Mesendoderm (in vitro differentiated cells): Measurements from ENCODE around the gene PITPNC1.
"Not testable (repeated sequence)": the region's sequence is repeated elsewhere in the genome, so short reads cannot be mapped to it uniquely, and the experiment has no call there.

Experiments
- DNase-seq: peaks from one replicate; pipeline ENCODE4 v3.0.0; 2013
- H2AK5ac ChIP-seq: 2 replicates; pipeline ENCODE4 v1.6.1; 2013; ENCODE audit warnings: low read length, inconsistent platforms
- H2BK120ac ChIP-seq: 2 replicates; pipeline ENCODE4 v1.6.1; 2013; ENCODE audit warnings: low read depth, mild to moderate bottlenecking, low read length, moderate library complexity, mixed read lengths
- H2BK15ac ChIP-seq: replicated peaks from 2 replicates; pipeline ENCODE4 v1.6.1; 2013; ENCODE audit warnings: low read depth, mild to moderate bottlenecking, moderate library complexity
- H2BK5ac ChIP-seq: 2 replicates; pipeline ENCODE4 v1.6.1; 2013; ENCODE audit warnings: low read length, inconsistent platforms
- H3K18ac ChIP-seq: 2 replicates; pipeline ENCODE4 v1.6.1; 2013; ENCODE audit warnings: mild to moderate bottlenecking, low read length, mixed read lengths
- H3K23ac ChIP-seq: one replicate; pipeline ENCODE4 v1.6.1; 2013; ENCODE audit warnings: low read length
- H3K27ac ChIP-seq: 2 replicates; pipeline ENCODE4 v1.5.1; 2013; ENCODE audit warnings: low read depth, mild to moderate bottlenecking, inconsistent platforms, low read length, moderate library complexity
- H3K27me3 ChIP-seq: 2 replicates; pipeline ENCODE4 v1.6.1; 2013; ENCODE audit warnings: low read length, control low read depth, mild to moderate bottlenecking, inconsistent platforms; ENCODE audit not compliant: insufficient read depth, poor library complexity
- H3K36me3 ChIP-seq: 2 replicates; pipeline ENCODE4 v1.6.1; 2013; ENCODE audit warnings: low read length, inconsistent platforms; ENCODE audit not compliant: control insufficient read depth, insufficient read depth
- H3K4ac ChIP-seq: one replicate; pipeline ENCODE4 v1.6.1; 2013; ENCODE audit warnings: low read depth, mild to moderate bottlenecking, low read length, moderate library complexity
- H3K4me1 ChIP-seq: 2 replicates; pipeline ENCODE4 v1.6.1; 2013; ENCODE audit warnings: low read depth, low read length, inconsistent platforms; ENCODE audit not compliant: control insufficient read depth
- H3K4me2 ChIP-seq: 2 replicates; pipeline ENCODE4 v1.6.1; 2013; ENCODE audit warnings: low read length
- H3K4me3 ChIP-seq: 2 replicates; pipeline ENCODE4 v1.5.1; 2013; ENCODE audit warnings: mild to moderate bottlenecking, low read length
- H3K56ac ChIP-seq: one replicate; pipeline ENCODE4 v1.6.1; 2013; ENCODE audit warnings: low read length
- H3K79me1 ChIP-seq: 2 replicates; pipeline ENCODE4 v1.6.1; 2013; ENCODE audit warnings: low read length, inconsistent platforms
- H3K79me2 ChIP-seq: 2 replicates; pipeline ENCODE4 v1.6.1; 2013; ENCODE audit warnings: mild to moderate bottlenecking, low read length; ENCODE audit not compliant: control insufficient read depth, insufficient read depth
- H3K9ac ChIP-seq: 2 replicates; pipeline ENCODE4 v1.6.1; 2013; ENCODE audit warnings: low read length, inconsistent platforms
- H4K5ac ChIP-seq: one replicate; pipeline ENCODE4 v1.6.1; 2013; ENCODE audit warnings: low read length
- H4K8ac ChIP-seq: one replicate; pipeline ENCODE4 v1.6.1; 2013; ENCODE audit warnings: low read depth, mild to moderate bottlenecking, control low read depth, low read length, moderate library complexity
- WGBS: extraction: QIAGEN DNeasy Blood & Tissue Kit; methylation state at CpG from one replicate; pipeline ENCODE4 v1.1.7; 2013; ENCODE audit warnings: low lambda C conversion rate, missing lambda C conversion rate; ENCODE audit not compliant: insufficient coverage; ENCODE audit errors: extremely low coverage; 5-methylcytosine and 5-hydroxymethylcytosine counted together

Gene PITPNC1

GRCh38 chr17:67388536-67388935, 11.5 kb downstream of the PITPNC1 start:
- H3K27ac ChIP-seq, H3K56ac ChIP-seq, H3K9ac ChIP-seq, H2AK5ac ChIP-seq, H2BK5ac ChIP-seq, H3K4me3 ChIP-seq, H3K18ac ChIP-seq, H3K4me2 ChIP-seq, H3K79me1 ChIP-seq, H2BK15ac ChIP-seq, H2BK120ac ChIP-seq, H4K5ac ChIP-seq, H3K4ac ChIP-seq, H3K4me1 ChIP-seq, H3K36me3 ChIP-seq, DNase-seq, H3K27me3 ChIP-seq, H4K8ac ChIP-seq, H3K23ac ChIP-seq: not testable (repeated sequence)
- no CpG with 5 or more reads among the region's 10 CpGs for WGBS
- H3K79me2 ChIP-seq: peaks cover 30% of the 10 kb centered on the region

DNA sequence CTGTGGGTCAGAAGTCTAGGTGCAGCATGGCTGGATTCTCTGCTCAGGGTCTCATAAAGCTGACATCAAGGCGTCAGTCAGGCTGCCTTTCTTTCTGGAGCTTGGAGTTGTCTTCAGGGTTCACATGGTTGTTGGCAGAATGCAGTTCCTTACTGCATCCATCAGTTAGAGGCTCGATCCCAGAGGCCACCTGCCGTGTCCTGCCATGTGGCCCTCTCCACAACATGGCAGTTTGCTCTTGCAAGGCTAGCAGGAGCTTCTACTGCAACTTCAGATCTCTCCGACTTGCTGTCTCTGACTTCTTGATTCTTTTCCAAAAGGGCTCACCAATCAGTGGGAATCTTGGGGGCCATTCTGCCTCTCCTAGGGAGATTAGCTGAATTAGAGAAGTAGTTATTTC, 11.9 kb downstream of the PITPNC1 start:
- H3K23ac ChIP-seq: peak overlapping the region; percentile 45
- H3K18ac ChIP-seq: no peak overlapping the region
- H3K27ac ChIP-seq: no peak overlapping the region
- no peak for DNase-seq
- no CpG with 5 or more reads among the region's 4 CpGs for WGBS
- no peak overlapping the region for H2BK5ac ChIP-seq
- no peak overlapping the region for H3K4ac ChIP-seq
- H2AK5ac ChIP-seq: no peak overlapping the region
- no peak overlapping the region for H3K4me2 ChIP-seq
- H3K36me3 ChIP-seq: no peaks in the 10 kb centered on the region
- H3K4me1 ChIP-seq: no peaks in the 10 kb centered on the region
- no peak overlapping the region for H2BK15ac ChIP-seq
- H3K56ac ChIP-seq: no peak overlapping the region
- no peak overlapping the region for H2BK120ac ChIP-seq
- peaks cover 30% of the 10 kb centered on the region for H3K79me2 ChIP-seq
- no peak overlapping the region for H4K8ac ChIP-seq
- H3K27me3 ChIP-seq: no peaks in the 10 kb centered on the region
- H3K79me1 ChIP-seq: peaks cover 4% of the 10 kb centered on the region
- H4K5ac ChIP-seq: no peak overlapping the region
- H3K9ac ChIP-seq: no peak overlapping the region
- H3K4me3 ChIP-seq: no peak overlapping the region

DNA sequence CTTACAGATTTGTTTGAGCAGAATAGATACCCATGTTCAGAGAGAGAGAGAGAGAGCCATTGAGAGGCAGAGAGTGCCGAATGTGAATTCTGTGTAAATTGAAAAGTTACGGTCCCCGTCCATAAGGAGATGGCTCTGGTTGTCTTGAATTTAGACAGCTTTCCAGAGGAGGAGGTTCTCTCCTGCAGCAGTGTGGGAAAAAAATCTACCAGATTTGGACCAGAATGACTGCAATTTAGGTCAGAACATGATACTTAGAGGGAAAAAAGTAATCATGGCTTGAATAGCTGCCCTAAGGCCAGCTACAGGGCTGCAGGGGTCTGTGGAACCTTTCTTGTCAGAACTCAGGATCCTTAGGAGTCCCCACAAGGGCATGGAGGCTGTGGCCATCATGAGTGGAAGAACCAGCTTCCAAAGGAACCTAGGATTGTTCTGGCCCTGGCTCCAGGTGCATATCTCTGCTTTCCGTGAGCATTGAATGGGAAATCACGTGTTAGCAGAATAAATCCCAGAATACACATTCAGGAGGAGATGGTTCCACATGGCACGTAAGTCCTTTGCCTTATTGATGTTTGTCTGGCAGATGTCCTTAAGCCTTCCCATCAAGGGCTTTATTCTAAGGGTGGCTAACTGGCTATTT, 13.0 kb downstream of the PITPNC1 start:
- H3K56ac ChIP-seq: no peak overlapping the region
- peaks cover 25% of the 10 kb centered on the region for H3K79me2 ChIP-seq

GRCh38 chr17:67390646-67391361, 13.7 kb downstream of the PITPNC1 start:
- no CpG with 5 or more reads among the region's 9 CpGs for WGBS

More for the DNA sequence above, 13.0 kb downstream of the PITPNC1 start:
- no peak overlapping the region for H4K5ac ChIP-seq
- no peak overlapping the region for H3K4me2 ChIP-seq
- H2BK5ac ChIP-seq: no peak overlapping the region
- no peak overlapping the region for H3K4ac ChIP-seq
- H3K23ac ChIP-seq: no peak overlapping the region
- H4K8ac ChIP-seq: no peak overlapping the region
- H3K4me1 ChIP-seq: no peaks in the 10 kb centered on the region
- peak; percentile 25 for DNase-seq
- H2BK120ac ChIP-seq: no peak overlapping the region
- no peak overlapping the region for H3K4me3 ChIP-seq
- no peaks in the 10 kb centered on the region for H3K36me3 ChIP-seq
- H2BK15ac ChIP-seq: no peak overlapping the region
- peaks cover 4% of the 10 kb centered on the region for H3K79me1 ChIP-seq
- no CpG with 5 or more reads among the region's 6 CpGs for WGBS
- no peak overlapping the region for H3K18ac ChIP-seq
- H2AK5ac ChIP-seq: no peak overlapping the region
- H3K9ac ChIP-seq: no peak overlapping the region
- no peaks in the 10 kb centered on the region for H3K27me3 ChIP-seq
- H3K27ac ChIP-seq: no peak overlapping the region

DNA sequence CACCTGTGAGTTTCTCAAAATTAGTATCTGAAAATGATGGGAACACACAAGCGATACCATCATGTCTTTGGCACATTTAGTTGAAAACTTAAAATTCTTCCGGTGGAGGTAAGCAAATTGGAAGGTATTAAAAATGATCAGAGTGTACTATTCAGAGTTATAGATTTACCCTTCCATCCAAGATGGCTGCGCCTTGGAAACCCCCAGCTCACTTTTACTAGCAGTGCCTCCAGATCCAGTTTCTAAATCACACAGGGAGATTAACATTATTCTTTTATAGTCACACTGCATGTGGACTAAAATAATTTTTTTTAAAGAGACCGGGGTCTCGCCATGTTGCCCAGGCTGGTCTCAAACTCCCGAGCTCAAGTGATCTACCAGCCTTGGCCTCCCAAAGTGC, 15.0 kb downstream of the PITPNC1 start:
- Histone ChIP-seq H3K36me3 (no peaks in the 10 kb centered on the region), H3K79me2 (peaks cover 15% of the 10 kb centered on the region), H4K5ac (no peak overlapping the region), H4K8ac (no peak overlapping the region), H2BK120ac (no peak overlapping the region), H3K18ac (no peak overlapping the region), H3K4me1 (no peaks in the 10 kb centered on the region), H2BK5ac (no peak overlapping the region), H3K27me3 (no peaks in the 10 kb centered on the region), H3K4ac (no peak overlapping the region), H3K4me2 (no peak overlapping the region), H3K4me3 (no peak overlapping the region), H3K9ac (no peak overlapping the region), H3K27ac (no peak overlapping the region), H3K23ac (no peak overlapping the region), H2AK5ac (no peak overlapping the region), H3K79me1 (peaks cover 4% of the 10 kb centered on the region), H3K56ac (no peak overlapping the region), H2BK15ac (no peak overlapping the region)
- whole genome bisulfite sequencing: no CpG with 5 or more reads among the region's 6 CpGs
- DNase-seq: no peak

More at GRCh38 chr17:67390646-67391361, 13.7 kb downstream of the PITPNC1 start:
- H2BK120ac ChIP-seq: no peak overlapping the region
- H4K8ac ChIP-seq: no peak overlapping the region
- no peak overlapping the region for H3K18ac ChIP-seq
- no peak overlapping the region for H2BK5ac ChIP-seq
- DNase-seq: no peak
- H3K36me3 ChIP-seq: no peaks in the 10 kb centered on the region
- no peak overlapping the region for H3K56ac ChIP-seq
- no peak overlapping the region for H2AK5ac ChIP-seq
- no peak overlapping the region for H3K4ac ChIP-seq
- peaks cover 20% of the 10 kb centered on the region for H3K79me2 ChIP-seq
- no peak overlapping the region for H4K5ac ChIP-seq
- H3K23ac ChIP-seq: no peak overlapping the region
- H3K4me2 ChIP-seq: no peak overlapping the region
- H3K27ac ChIP-seq: no peak overlapping the region
- no peaks in the 10 kb centered on the region for H3K4me1 ChIP-seq
- no peak overlapping the region for H2BK15ac ChIP-seq
- H3K9ac ChIP-seq: no peak overlapping the region
- peaks cover 4% of the 10 kb centered on the region for H3K79me1 ChIP-seq
- H3K27me3 ChIP-seq: no peaks in the 10 kb centered on the region
- H3K4me3 ChIP-seq: no peak overlapping the region
